ENCODE measurements around the gene FKBP1A. TPM values are rescaled to one million over a fixed set of nuclear protein-coding genes. Genes with fewer than 3 reads are reported as not detected.

The FKBP1A gene
- total RNA-seq, 1 donor from 2014 or later, result 46.9 TPM

- FAIRE-seq (no peak), DNase-seq (ENCODE audit: low read depth) (no peak)
- H3K27me3 ChIP-seq (ENCODE audit: control insufficient read depth, insufficient read depth, low read length), result no peaks in the 10 kb centered on the region
- peaks cover 9% of the 10 kb centered on the region for H3K36me3 ChIP-seq (ENCODE audit: control insufficient read depth, insufficient read depth, low read length)
- TF ChIP-seq, protein P1, sequence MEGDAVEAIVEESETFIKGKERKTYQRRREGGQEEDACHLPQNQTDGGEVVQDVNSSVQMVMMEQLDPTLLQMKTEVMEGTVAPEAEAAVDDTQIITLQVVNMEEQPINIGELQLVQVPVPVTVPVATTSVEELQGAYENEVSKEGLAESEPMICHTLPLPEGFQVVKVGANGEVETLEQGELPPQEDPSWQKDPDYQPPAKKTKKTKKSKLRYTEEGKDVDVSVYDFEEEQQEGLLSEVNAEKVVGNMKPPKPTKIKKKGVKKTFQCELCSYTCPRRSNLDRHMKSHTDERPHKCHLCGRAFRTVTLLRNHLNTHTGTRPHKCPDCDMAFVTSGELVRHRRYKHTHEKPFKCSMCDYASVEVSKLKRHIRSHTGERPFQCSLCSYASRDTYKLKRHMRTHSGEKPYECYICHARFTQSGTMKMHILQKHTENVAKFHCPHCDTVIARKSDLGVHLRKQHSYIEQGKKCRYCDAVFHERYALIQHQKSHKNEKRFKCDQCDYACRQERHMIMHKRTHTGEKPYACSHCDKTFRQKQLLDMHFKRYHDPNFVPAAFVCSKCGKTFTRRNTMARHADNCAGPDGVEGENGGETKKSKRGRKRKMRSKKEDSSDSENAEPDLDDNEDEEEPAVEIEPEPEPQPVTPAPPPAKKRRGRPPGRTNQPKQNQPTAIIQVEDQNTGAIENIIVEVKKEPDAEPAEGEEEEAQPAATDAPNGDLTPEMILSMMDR (IDR thresholded peaks at IDR 0.05; ENCODE audit: insufficient read depth, low read length, severe bottlenecking), result no peak
- no peak overlapping the region for H3K4me3 ChIP-seq (ENCODE audit: low read depth, low read length)
Measured at GRCh38 chr20:1319051-1319450, 73.8 kb downstream of the FKBP1A start.

Other genes with a start within 250 kb of the FKBP1A start
- gene TMEM74B, start 208.1 kb downstream of the FKBP1A start, total RNA-seq, result 0.38 TPM in 1 of 2 replicates, not detected in the other
- gene C20orf202, start 189.6 kb downstream of the FKBP1A start, total RNA-seq, result not detected in 2 replicates
- gene RAD21L1, start 167.0 kb downstream of the FKBP1A start, total RNA-seq, result under 0.01 TPM in 1 of 2 replicates, not detected in the other
- gene SNPH, start 126.8 kb downstream of the FKBP1A start, total RNA-seq, result 1.7 and 1.8 TPM in 2 replicates
- gene SDCBP2, start 63.9 kb downstream of the FKBP1A start, total RNA-seq, result 96.4 and 176 TPM in 2 replicates
- 18.7 and 19.7 TPM in 2 replicates for gene NSFL1C, start 73.8 kb upstream of the FKBP1A start, total RNA-seq
- gene SIRPB2, start 98.4 kb upstream of the FKBP1A start, total RNA-seq, result under 0.01 and 0.26 TPM in 2 replicates
- not detected in 2 replicates for gene SIRPD, start 164.7 kb upstream of the FKBP1A start, total RNA-seq
- not detected in 2 replicates for gene SIRPB1, start 227.0 kb upstream of the FKBP1A start, total RNA-seq

Measured in bronchial epithelial cell (primary cell).